PC-3 (cell line): ENCODE data around the gene SLC32A1. TPM values are rescaled to one million over a fixed set of nuclear protein-coding genes. Genes with fewer than 3 reads are reported as not detected.

ENCODE experiments used
- ATAC-seq: fragments of 200-7000 bp; cut with Tn5 transposase; 2 replicates; pipeline ENCODE4 v1.9.1; 2020; ENCODE audit warnings: mild to moderate bottlenecking, moderate library complexity
- BruUV-seq: library from RNA; stranded (reverse); fragments of 400-500 nt; replicated peaks from 2 replicates; lab custom pipeline; 2021; lab: Mats Ljungman, UMichigan
- CTCF ChIA-PET: fragments of 300-600 bp; sonication (Branson Sonifier 250); formaldehyde crosslinking; loops from one replicate; lab custom pipeline; 2022; ENCODE audit warnings: antibody characterized with exemption; lab: Charles Lee
- POLR2A ChIA-PET: fragments of 300-600 bp; sonication (Branson Sonifier 250); formaldehyde crosslinking; loops from one replicate; lab custom pipeline; 2022; ENCODE audit warnings: antibody characterized with exemption; ENCODE audit not compliant: unreplicated experiment; lab: Charles Lee
- DNase-seq: peaks from one replicate; pipeline ENCODE4 v3.0.0-alpha.2; 2015
- H2AFZ ChIP-seq: fragments of 300-600 bp; sonication (generic); 2 replicates; pipeline ENCODE4 v1.6.0; 2016; ENCODE audit warnings: antibody characterized with exemption, low read length
- H3F3A ChIP-seq: fragments of 300-600 bp; sonication (generic); one replicate; pipeline ENCODE4 v1.6.0; 2017; ENCODE audit warnings: antibody characterized with exemption, low read length, control low read depth, mild to moderate bottlenecking; ENCODE audit not compliant: unreplicated experiment
- H3K27ac ChIP-seq: fragments of 300-600 bp; sonication (generic); 2 replicates; pipeline ENCODE4 v1.5.1; 2016; ENCODE audit warnings: mild to moderate bottlenecking, low read length
- H3K27me3 ChIP-seq: fragments of 300-600 bp; sonication (generic); 2 replicates; pipeline ENCODE4 v1.6.1; 2016; ENCODE audit warnings: low read length, mixed read lengths
- H3K36me3 ChIP-seq: fragments of 300-600 bp; sonication (generic); 2 replicates; pipeline ENCODE4 v1.6.1; 2016; ENCODE audit warnings: low read depth, mixed run types, low read length, mixed read lengths
- H3K4me1 ChIP-seq: fragments of 300-600 bp; sonication (generic); 2 replicates; pipeline ENCODE4 v1.5.1; 2016; ENCODE audit warnings: low read length; ENCODE audit not compliant: insufficient read depth
- H3K4me2 ChIP-seq: fragments of 300-600 bp; sonication (generic); 2 replicates; pipeline ENCODE4 v1.6.0; 2016; ENCODE audit warnings: low read length
- H3K4me3 ChIP-seq: fragments of 300-600 bp; sonication (generic); 2 replicates; pipeline ENCODE4 v1.5.1; 2016; ENCODE audit warnings: mild to moderate bottlenecking, low read length, mixed read lengths
- H3K79me2 ChIP-seq: fragments of 300-600 bp; sonication (generic); 2 replicates; pipeline ENCODE4 v1.6.1; 2017; ENCODE audit warnings: low read length, mixed read lengths
- H3K9ac ChIP-seq: fragments of 300-600 bp; sonication (generic); 2 replicates; pipeline ENCODE4 v1.6.0; 2016; ENCODE audit warnings: mild to moderate bottlenecking, low read length
- H3K9me2 ChIP-seq: fragments of 300-600 bp; sonication (generic); replicated peaks from 2 replicates; pipeline ENCODE4 v1.6.1; 2016; ENCODE audit warnings: mixed run types, low read length, mixed read lengths
- H3K9me3 ChIP-seq: fragments of 300-600 bp; sonication (generic); 2 replicates; pipeline ENCODE4 v1.6.1; 2016; ENCODE audit warnings: low read length, mixed read lengths
- H4K20me1 ChIP-seq: fragments of 300-600 bp; sonication (generic); 2 replicates; pipeline ENCODE4 v1.6.1; 2016; ENCODE audit warnings: low read length, mixed read lengths
- EZH2 ChIP-seq: fragments of 300-600 bp; sonication (generic); IDR thresholded peaks from one replicate; pipeline ENCODE4 v1.6.1; 2017; ENCODE audit warnings: antibody characterized with exemption, mild to moderate bottlenecking, low read length; ENCODE audit not compliant: unreplicated experiment
- EZH2phosphoT487 ChIP-seq: fragments of 300-600 bp; sonication (generic); IDR thresholded peaks from 2 replicates; pipeline ENCODE4 v1.6.1; 2018; ENCODE audit warnings: mild to moderate bottlenecking, antibody characterized with exemption, low read length, borderline replicate concordance
- intact Hi-C: fragments of 100-400 bp; cut with micrococcal nuclease; formaldehyde crosslinking; loops from 2 replicates; pipeline ENCODE4 v1.9.0; 2023
- total RNA-seq: library from RNA; depleted of rRNA; stranded (reverse); fragments of >200 nt; gene quantifications from 2 replicates; pipeline ENCODE4 v1.2.3, GENCODE V29; 2014
- TF ChIP-seq, protein P1 (sequence below): fragments of 300-600 bp; sonication (generic); conservative IDR thresholded peaks from 2 replicates; pipeline ENCODE4 v1.5.1; 2017; ENCODE audit warnings: antibody characterized with exemption, low read depth, mild to moderate bottlenecking, low read length

Gene SLC32A1
- total RNA-seq, 1 experiment from 2014 or later, result not detected

DNA sequence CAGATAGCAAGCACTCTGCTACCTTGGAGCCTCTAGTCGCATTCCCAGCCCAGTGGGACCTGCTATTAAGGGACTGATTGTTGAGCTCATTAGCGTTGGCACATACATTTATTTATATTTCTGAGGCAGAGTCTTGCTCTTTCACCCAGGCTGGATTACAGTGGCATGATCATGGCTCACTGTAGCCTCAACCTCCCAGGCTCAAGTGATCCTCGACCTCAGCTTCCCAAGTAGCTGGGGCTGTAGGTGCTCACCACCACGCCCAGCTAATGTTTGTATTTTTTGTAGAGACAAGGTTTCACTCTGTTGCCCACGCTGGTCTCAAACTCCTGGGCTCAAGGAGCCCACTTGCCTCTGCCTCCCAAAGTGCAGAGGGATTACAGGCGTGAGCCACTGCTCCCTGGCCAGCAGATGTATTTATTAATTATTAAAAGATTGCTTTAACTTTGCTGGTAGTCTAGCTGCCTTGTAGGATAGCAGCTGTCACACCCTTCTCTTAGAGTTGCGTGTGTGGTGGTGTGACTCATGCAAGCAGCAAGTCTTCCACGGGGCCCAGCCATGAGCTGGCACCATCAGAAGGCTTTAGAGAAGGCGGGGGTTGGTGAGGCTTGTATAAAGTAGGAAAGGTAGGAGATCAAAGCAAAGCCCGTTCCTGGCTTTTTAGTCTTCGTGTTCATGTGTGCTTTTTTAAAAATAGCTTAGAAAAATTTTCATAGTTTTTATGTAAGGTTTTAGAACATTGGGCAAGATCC, 40.5 kb downstream of the SLC32A1 start:
- no peak overlapping the region for H2AFZ ChIP-seq
- H3K9me3 ChIP-seq, result no peaks in the 10 kb centered on the region
- H4K20me1 ChIP-seq, result no peaks in the 10 kb centered on the region
- CTCF ChIA-PET, result interaction anchor here (0.6 to 1.0 kb wide), 2 partner anchors 12 to 13 kb away, joined by 4 read pairs; no protein-coding TSS in a partner anchor
- TF ChIP-seq EZH2phosphoT487 (0 out of 2 replicates have a peak, but pooled peaks have one; percentile 48), EZH2 (no peak)
- no peaks in the 10 kb centered on the region for H3K27me3 ChIP-seq
- peak overlapping the region; percentile 31 for H3K27ac ChIP-seq
- H3K4me3 ChIP-seq, result no peak overlapping the region
- no peaks in the 10 kb centered on the region for H3K9me2 ChIP-seq
- no peak overlapping the region for H3K9ac ChIP-seq
- ATAC-seq (peak; percentile 100), DNase-seq (peak; percentile 88)
- no peaks in the 10 kb centered on the region for H3K79me2 ChIP-seq
- POLR2A ChIA-PET, result interaction anchor here (0.6 kb wide), 1 partner anchor 287 kb away, joined by 5 read pairs; no protein-coding TSS in a partner anchor
- BruUV-seq, result no TSS peak
- no peaks in the 10 kb centered on the region for H3F3A ChIP-seq
- H3K4me2 ChIP-seq, result peak overlapping the region; percentile 60
- H3K36me3 ChIP-seq, result peaks cover 29% of the 10 kb centered on the region
- peaks cover 17% of the 10 kb centered on the region for H3K4me1 ChIP-seq
- intact Hi-C loops, result no loop called here

DNA sequence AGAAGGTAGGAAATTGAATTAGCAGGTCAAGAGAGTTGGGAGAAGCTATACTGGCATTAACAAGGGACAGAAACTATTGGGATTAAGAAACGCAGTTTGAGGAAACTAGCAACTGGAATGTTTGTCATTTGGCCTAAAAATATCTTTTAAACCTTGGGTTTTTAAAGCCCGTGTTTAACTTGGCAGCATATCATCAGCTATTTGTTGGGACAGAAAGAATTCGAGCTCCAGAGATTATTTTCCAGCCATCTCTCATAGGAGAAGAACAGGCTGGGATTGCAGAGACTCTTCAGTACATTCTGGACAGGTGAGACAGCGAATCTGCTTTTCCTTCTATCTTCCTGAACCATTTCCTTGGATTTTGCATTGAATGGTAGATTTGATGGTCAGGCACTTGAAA, 41.8 kb downstream of the SLC32A1 start:
- Histone ChIP-seq H3K79me2 (no peaks in the 10 kb centered on the region), H3K27ac (no peak overlapping the region), H3K9ac (no peak overlapping the region), H3K4me2 (no peak overlapping the region), H3K9me3 (no peaks in the 10 kb centered on the region), H3K36me3 (peaks cover 28% of the 10 kb centered on the region), H3F3A (no peaks in the 10 kb centered on the region), H2AFZ (no peak overlapping the region), H3K4me1 (peaks cover 17% of the 10 kb centered on the region), H3K27me3 (no peaks in the 10 kb centered on the region), H3K4me3 (no peak overlapping the region), H4K20me1 (no peaks in the 10 kb centered on the region), H3K9me2 (no peaks in the 10 kb centered on the region)
- ATAC-seq, result no peak
- no TSS peak for BruUV-seq
- no peak for TF ChIP-seq EZH2
- TF ChIP-seq EZH2phosphoT487, result no peak
- TF ChIP-seq, protein P1, sequence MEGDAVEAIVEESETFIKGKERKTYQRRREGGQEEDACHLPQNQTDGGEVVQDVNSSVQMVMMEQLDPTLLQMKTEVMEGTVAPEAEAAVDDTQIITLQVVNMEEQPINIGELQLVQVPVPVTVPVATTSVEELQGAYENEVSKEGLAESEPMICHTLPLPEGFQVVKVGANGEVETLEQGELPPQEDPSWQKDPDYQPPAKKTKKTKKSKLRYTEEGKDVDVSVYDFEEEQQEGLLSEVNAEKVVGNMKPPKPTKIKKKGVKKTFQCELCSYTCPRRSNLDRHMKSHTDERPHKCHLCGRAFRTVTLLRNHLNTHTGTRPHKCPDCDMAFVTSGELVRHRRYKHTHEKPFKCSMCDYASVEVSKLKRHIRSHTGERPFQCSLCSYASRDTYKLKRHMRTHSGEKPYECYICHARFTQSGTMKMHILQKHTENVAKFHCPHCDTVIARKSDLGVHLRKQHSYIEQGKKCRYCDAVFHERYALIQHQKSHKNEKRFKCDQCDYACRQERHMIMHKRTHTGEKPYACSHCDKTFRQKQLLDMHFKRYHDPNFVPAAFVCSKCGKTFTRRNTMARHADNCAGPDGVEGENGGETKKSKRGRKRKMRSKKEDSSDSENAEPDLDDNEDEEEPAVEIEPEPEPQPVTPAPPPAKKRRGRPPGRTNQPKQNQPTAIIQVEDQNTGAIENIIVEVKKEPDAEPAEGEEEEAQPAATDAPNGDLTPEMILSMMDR, result no peak
- intact Hi-C loops, result no loop called here
- CTCF ChIA-PET, result no interaction called here
- no peak for DNase-seq
- POLR2A ChIA-PET, result no interaction called here

DNA sequence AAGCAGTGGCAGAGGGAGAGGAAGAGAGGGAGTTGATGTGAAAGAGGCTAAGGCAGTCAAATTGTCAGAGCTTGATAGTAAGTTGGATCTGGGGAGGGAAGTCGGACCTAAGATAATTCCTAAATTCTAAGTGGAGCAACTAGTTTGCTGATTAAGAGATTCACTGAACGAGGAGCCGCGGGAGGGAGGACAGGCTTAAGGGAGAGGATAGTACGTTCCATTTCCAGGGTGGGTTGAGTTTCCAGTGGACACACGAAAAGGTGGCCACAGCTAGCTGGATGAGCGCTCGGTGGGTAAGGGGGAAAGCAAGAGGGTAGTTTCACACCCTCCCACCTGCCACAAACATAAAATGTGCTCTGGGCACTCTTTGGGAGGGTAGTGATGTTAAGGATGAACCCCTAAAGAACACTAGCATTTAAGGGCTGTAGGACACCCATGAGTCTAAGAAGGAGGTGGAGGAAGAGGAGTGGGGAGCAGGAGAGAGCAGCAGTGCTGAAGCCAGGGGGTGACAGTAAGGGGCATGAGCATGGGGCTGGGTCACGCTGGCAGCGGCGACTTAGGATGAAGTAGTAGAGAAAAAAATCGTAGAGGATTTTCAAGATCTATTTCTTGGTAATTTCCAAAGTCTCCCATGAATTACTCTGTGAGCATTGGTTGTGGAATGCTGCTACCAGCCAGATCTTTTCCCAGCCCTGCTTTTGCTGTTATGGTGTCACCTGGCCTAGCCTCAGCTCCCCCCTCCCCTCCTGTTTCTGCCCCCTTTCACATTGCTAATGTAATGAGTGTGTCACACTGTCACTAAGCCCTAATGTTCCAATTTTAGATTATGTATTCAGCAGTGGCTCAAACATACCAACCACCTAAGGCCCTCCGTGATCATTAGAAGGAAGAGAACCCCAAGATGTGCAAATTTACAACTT, 45.4 kb downstream of the SLC32A1 start:
- ATAC-seq (no peak), DNase-seq (no peak)
- no TSS peak for BruUV-seq
- intact Hi-C loops, result no loop called here
- H3K9ac ChIP-seq, result no peak overlapping the region
- H4K20me1 ChIP-seq, result no peaks in the 10 kb centered on the region
- peaks cover 35% of the 10 kb centered on the region for H3K36me3 ChIP-seq
- H3K9me2 ChIP-seq, result no peaks in the 10 kb centered on the region
- no peaks in the 10 kb centered on the region for H3K27me3 ChIP-seq
- no peaks in the 10 kb centered on the region for H3K9me3 ChIP-seq
- no peak overlapping the region for H3K4me2 ChIP-seq
- no peak overlapping the region for H2AFZ ChIP-seq
- ChIA-PET CTCF (no interaction called here), POLR2A (no interaction called here)
- H3K27ac ChIP-seq, result no peak overlapping the region
- H3K4me3 ChIP-seq, result no peak overlapping the region
- peaks cover 8% of the 10 kb centered on the region for H3K4me1 ChIP-seq
- no peaks in the 10 kb centered on the region for H3K79me2 ChIP-seq
- TF ChIP-seq EZH2, result no peak
- TF ChIP-seq, protein P1, result no peak
- TF ChIP-seq EZH2phosphoT487, result no peak
- no peaks in the 10 kb centered on the region for H3F3A ChIP-seq
